Measurements from ENCODE around the gene SCN5A. TPM values are rescaled to one million over a fixed set of nuclear protein-coding genes. Genes with fewer than 3 reads are reported as not detected.

The SCN5A gene
- total and polyA plus RNA-seq, 4 donors = 0.01 to 0.14 TPM; not detected in 2

DNA sequence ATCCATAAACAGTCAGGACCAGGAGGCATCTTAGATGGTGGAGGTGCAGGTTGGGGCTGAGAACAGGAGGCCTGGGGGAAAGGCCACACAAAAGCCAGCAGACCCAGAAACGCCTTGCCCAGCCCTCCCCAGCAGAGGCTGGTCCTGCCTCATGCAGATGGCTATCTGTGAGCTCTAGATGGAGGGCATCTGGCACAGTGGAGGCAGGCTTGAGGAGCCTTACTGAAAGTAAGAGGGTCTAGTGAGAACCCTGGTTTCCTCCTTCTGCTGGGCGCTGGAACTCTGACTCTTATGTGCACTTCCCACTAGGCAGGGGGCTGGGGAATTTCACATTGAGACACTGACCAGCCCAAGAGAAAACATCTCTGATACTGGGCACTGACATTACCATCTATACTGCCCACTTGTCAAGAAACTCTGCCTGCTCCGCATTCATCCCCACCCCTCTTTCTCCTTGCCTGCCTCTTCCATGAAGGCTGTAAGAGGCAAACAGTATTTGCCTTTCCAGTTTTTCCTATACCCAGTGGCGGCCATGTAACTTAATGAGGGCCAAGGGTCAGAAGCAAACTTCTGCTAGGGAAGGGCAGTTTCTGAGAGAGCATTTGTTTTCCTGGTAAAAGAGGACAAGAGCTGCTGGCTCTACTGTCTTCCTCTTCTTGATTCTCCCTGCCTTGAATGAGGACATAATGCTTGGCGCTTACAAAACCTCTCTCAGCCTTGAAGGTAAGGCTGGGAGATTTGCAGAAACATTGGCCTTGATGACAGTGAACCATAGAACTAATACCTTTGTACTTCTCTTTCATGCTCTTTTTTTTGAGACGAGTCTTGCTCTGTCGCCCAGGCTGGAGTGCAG lies 4.4 kb upstream of the SCN5A start (continued):
- TF ChIP-seq NR2F2 (IDR thresholded peaks at IDR 0.05) = no peak

DNA sequence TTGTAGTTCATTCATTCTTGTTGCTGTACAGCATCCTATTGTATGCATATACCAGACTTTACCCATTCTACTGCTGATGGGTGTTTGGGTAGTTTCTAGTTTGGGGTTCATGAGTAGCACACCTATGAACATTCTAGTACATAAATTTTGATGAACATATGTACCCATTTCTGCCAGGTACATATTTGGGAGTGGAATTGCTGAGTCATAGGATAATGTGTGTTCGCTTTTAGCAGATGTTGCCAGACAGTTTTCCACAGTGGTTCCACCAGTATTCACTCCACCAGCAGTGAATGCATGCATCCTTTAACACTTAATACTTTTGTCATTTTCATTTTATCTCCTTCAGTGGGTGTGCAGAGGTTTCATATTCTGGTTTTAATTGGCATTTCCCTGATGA lies 3.4 kb upstream of the SCN5A start:
- Histone ChIP-seq H3K4me3 (ENCODE audit: low read depth in 1 of 3, low read length in 3 of 3) (no peak overlapping the region), H3K27me3 (ENCODE audit: control insufficient read depth in 4 of 4, insufficient read depth in 4 of 4, low read length in 3 of 4) (peaks cover 3 to 23% (median 10%) of the 10 kb centered on the region in 4 donors), H3K27ac (ENCODE audit: low read depth in 1 of 2, low read length in 2 of 2) (no peak overlapping the region), H3K36me3 (ENCODE audit: control insufficient read depth in 4 of 4, insufficient read depth in 3 of 4, low read depth in 1 of 4, low read length in 3 of 4) (no peaks in the 10 kb centered on the region), H3K9ac (ENCODE audit: low read depth in 1 of 2, low read length in 2 of 2) (no peak overlapping the region), H3K4me1 (ENCODE audit: control insufficient read depth in 4 of 4, insufficient read depth in 4 of 4, low read length in 3 of 4) (peaks cover 6 to 15% (median 11%) of the 10 kb centered on the region in 4 donors), H3K9me3 (ENCODE audit: control insufficient read depth in 4 of 4, low read length in 3 of 4) (no peaks in the 10 kb centered on the region)
- no peak for TF ChIP-seq EGR1 (IDR thresholded peaks at IDR 0.05; ENCODE audit: low read depth in 2 of 2)
- WGBS = 90% methylated on average over 1 of the region's 1 CpG
- DNase-seq (ENCODE audit: low spot score) = no peak

DNA sequence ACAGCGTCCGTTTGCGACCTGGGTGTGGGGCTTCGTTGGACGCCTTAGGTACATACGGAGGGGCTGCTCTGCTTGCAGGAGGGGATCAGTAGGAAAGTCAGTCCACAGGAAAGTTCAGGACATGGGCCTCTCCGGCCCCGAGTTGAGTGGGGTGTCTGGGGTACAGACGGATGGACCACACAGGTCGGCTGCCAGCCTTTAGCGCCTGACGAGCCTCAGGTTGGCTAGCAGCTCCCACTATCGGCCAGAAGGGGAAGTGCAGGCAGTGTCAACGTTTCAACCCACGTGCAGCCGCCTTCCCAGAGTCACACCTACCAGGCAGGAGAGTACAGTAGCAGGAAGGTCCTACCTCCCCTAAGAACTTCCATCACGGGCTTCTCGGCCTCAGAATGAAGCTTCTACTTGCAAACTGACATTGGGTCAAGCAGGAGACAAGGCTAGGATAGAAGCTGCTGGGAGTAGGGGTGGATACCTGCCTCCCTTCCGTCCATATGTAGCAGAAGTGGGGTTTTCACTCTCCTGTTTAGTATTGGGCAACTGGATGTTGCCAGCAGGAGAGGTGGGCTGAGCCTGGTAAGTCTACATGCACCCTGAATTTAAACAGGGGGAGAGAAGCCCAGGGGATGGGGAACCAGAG lies 1.8 kb upstream of the SCN5A start:
- WGBS = 11% methylated on average over 19 of the region's 19 CpGs
- Histone ChIP-seq H3K9ac (ENCODE audit: low read depth in 1 of 2, low read length in 2 of 2) (no peak overlapping the region), H3K27me3 (ENCODE audit: control insufficient read depth in 4 of 4, insufficient read depth in 4 of 4, low read length in 3 of 4) (peaks cover 0 to 20% (median 9%) of the 10 kb centered on the region in 4 donors), H3K4me1 (ENCODE audit: control insufficient read depth in 4 of 4, insufficient read depth in 4 of 4, low read length in 3 of 4) (peaks cover 6 to 15% (median 11%) of the 10 kb centered on the region in 4 donors), H3K4me3 (ENCODE audit: low read depth in 1 of 3, low read length in 3 of 3) (no peak overlapping the region), H3K9me3 (ENCODE audit: control insufficient read depth in 4 of 4, low read length in 3 of 4) (no peaks in the 10 kb centered on the region), H3K27ac (ENCODE audit: low read depth in 1 of 2, low read length in 2 of 2) (no peak overlapping the region), H3K36me3 (ENCODE audit: control insufficient read depth in 4 of 4, insufficient read depth in 3 of 4, low read depth in 1 of 4, low read length in 3 of 4) (no peaks in the 10 kb centered on the region)
- DNase-seq (ENCODE audit: low spot score) = peak; percentile 75
- no peak for TF ChIP-seq EGR1 (IDR thresholded peaks at IDR 0.05; ENCODE audit: low read depth in 2 of 2)
- TF ChIP-seq, protein P1, sequence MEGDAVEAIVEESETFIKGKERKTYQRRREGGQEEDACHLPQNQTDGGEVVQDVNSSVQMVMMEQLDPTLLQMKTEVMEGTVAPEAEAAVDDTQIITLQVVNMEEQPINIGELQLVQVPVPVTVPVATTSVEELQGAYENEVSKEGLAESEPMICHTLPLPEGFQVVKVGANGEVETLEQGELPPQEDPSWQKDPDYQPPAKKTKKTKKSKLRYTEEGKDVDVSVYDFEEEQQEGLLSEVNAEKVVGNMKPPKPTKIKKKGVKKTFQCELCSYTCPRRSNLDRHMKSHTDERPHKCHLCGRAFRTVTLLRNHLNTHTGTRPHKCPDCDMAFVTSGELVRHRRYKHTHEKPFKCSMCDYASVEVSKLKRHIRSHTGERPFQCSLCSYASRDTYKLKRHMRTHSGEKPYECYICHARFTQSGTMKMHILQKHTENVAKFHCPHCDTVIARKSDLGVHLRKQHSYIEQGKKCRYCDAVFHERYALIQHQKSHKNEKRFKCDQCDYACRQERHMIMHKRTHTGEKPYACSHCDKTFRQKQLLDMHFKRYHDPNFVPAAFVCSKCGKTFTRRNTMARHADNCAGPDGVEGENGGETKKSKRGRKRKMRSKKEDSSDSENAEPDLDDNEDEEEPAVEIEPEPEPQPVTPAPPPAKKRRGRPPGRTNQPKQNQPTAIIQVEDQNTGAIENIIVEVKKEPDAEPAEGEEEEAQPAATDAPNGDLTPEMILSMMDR (IDR thresholded peaks at IDR 0.05; ENCODE audit: low read depth, low read length, missing input control) = peak; percentile 96
- peak; percentile 75 to 83 for TF ChIP-seq RAD21 (IDR thresholded peaks at IDR 0.05)
- TF ChIP-seq HNF4A (conservative IDR thresholded peaks at IDR 0.05) = no peak

DNA sequence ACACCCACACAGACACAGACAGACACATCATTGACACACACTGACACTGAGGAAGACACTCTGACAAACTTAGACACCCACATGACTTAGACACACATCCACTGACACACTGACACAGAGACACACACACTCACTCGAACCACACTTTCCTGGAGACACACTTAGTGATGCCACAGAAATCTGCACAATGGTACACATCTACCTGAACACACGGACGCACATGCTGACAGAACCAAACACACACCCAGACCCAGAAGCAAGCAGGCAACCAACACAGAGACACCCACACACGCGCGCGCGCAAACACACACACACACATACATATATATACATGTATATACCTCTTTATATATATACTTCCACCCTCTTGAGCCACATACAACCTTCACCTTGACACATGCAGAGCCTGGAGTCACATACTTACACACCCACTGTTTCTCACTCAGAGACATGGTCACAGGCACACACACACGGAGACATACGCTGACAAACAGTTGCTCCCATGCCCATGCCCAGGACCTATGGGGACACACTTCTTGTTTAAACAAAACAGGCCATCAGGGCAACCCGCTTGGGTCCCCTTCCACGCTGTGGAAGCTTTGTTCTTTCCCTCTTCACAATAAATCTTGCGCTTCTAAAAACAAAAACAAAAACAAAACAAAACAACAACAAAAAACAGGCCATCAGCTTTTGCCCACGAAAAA lies 913 bp upstream of the SCN5A start:
- Histone ChIP-seq H3K9me3 (ENCODE audit: control insufficient read depth in 4 of 4, low read length in 3 of 4) (no peaks in the 10 kb centered on the region), H3K9ac (ENCODE audit: low read depth in 1 of 2, low read length in 2 of 2) (no peak overlapping the region), H3K36me3 (ENCODE audit: control insufficient read depth in 4 of 4, insufficient read depth in 3 of 4, low read depth in 1 of 4, low read length in 3 of 4) (no peaks in the 10 kb centered on the region), H3K27ac (ENCODE audit: low read depth in 1 of 2, low read length in 2 of 2) (no peak overlapping the region), H3K27me3 (ENCODE audit: control insufficient read depth in 4 of 4, insufficient read depth in 4 of 4, low read length in 3 of 4) (peaks cover 0 to 23% (median 9%) of the 10 kb centered on the region in 4 donors), H3K4me1 (ENCODE audit: control insufficient read depth in 4 of 4, insufficient read depth in 4 of 4, low read length in 3 of 4) (peaks cover 6 to 15% (median 11%) of the 10 kb centered on the region in 4 donors), H3K4me3 (ENCODE audit: low read depth in 1 of 3, low read length in 3 of 3) (no peak overlapping the region)
- 70% methylated on average over 14 of the region's 14 CpGs for WGBS
- peak; percentile 33 for DNase-seq (ENCODE audit: low spot score)
- TF ChIP-seq, protein P2, sequence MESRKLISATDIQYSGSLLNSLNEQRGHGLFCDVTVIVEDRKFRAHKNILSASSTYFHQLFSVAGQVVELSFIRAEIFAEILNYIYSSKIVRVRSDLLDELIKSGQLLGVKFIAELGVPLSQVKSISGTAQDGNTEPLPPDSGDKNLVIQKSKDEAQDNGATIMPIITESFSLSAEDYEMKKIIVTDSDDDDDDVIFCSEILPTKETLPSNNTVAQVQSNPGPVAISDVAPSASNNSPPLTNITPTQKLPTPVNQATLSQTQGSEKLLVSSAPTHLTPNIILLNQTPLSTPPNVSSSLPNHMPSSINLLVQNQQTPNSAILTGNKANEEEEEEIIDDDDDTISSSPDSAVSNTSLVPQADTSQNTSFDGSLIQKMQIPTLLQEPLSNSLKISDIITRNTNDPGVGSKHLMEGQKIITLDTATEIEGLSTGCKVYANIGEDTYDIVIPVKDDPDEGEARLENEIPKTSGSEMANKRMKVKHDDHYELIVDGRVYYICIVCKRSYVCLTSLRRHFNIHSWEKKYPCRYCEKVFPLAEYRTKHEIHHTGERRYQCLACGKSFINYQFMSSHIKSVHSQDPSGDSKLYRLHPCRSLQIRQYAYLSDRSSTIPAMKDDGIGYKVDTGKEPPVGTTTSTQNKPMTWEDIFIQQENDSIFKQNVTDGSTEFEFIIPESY (IDR thresholded peaks at IDR 0.05) = no peak
- TF ChIP-seq TAF1 (conservative IDR thresholded peaks at IDR 0.05) (no peak), FOXA1 (IDR thresholded peaks at IDR 0.05) (no peak), GABPA (IDR thresholded peaks at IDR 0.05 in 1 of 2, conservative IDR thresholded peaks at IDR 0.05 in 1 of 2) (no peak), SP1 (IDR thresholded peaks at IDR 0.05) (no peak), EGR1 (IDR thresholded peaks at IDR 0.05; ENCODE audit: low read depth in 2 of 2) (no peak), RXRA (IDR thresholded peaks at IDR 0.05) (no peak), RAD21 (IDR thresholded peaks at IDR 0.05) (no peak), FOXA2 (IDR thresholded peaks at IDR 0.05) (no peak), HNF4G (IDR thresholded peaks at IDR 0.05) (no peak)
- TF ChIP-seq, protein P3, sequence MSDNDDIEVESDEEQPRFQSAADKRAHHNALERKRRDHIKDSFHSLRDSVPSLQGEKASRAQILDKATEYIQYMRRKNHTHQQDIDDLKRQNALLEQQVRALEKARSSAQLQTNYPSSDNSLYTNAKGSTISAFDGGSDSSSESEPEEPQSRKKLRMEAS (IDR thresholded peaks at IDR 0.05) = no peak
- TF ChIP-seq, protein P4, sequence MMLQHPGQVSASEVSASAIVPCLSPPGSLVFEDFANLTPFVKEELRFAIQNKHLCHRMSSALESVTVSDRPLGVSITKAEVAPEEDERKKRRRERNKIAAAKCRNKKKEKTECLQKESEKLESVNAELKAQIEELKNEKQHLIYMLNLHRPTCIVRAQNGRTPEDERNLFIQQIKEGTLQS (IDR thresholded peaks at IDR 0.05) = no peak

Data from liver (tissue), 9 donors.